HL-60 (cell line): Measurements from ENCODE around the gene RPS6KA4.

Experiments used
- microRNA-seq: library from miRNA; unstranded; fragments of <30 nt; microRNA quantifications from one replicate; pipeline ENCODE4, GENCODE V29; 2018

The RPS6KA4 gene

Small RNA genes lying within 50 kb of the gene (microRNA-seq; reads per million reads assigned to microRNA genes)
- 2.4 reads per million for gene MIR1237
- 3.6 reads per million, percentile 8 among the genes with 10 or more reads in this experiment for gene MIR7155
